KOPT-K1 (cell line): ENCODE data around the gene NEIL3.

Experiments used
- H3K27ac ChIP-seq: fragments of 200-600 bp; sonication (generic); 2 replicates; pipeline ENCODE4 v1.5.1; 2016; ENCODE audit warnings: antibody characterized with exemption, mild to moderate bottlenecking, low read depth, low read length; ENCODE audit not compliant: poor library complexity, severe bottlenecking
- H3K36me3 ChIP-seq: fragments of 200-600 bp; sonication (generic); 2 replicates; pipeline ENCODE4 v1.5.1; 2017; ENCODE audit warnings: antibody characterized with exemption, mild to moderate bottlenecking, low read length, moderate library complexity; ENCODE audit not compliant: insufficient read depth
- H3K9me3 ChIP-seq: fragments of 200-600 bp; sonication (generic); 2 replicates; pipeline ENCODE4 v1.5.1; 2017; ENCODE audit warnings: antibody characterized with exemption, low read length, mild to moderate bottlenecking; ENCODE audit not compliant: insufficient read depth, poor library complexity, severe bottlenecking

Gene NEIL3

GRCh38 chr4:177309522-177310371, at the start of gene NEIL3:
Gene NEIL3 (plus strand): TSS chr4:177309874. CDS start chr4:177309954, 80 bp downstream.
- peak within 1 kb of the TSS; percentile 97 for H3K27ac ChIP-seq
- no peaks in the 10 kb centered on the region for H3K9me3 ChIP-seq
- peaks cover 26% of the 10 kb centered on the region for H3K36me3 ChIP-seq

- no peak overlapping the region for H3K27ac ChIP-seq
- H3K9me3 ChIP-seq, result no peaks in the 10 kb centered on the region
- H3K36me3 ChIP-seq, result no peaks in the 10 kb centered on the region
Measured at GRCh38 chr4:177263818-177264217, 45.9 kb upstream of the NEIL3 start.

- Histone ChIP-seq H3K27ac (no peak overlapping the region), H3K9me3 (no peaks in the 10 kb centered on the region), H3K36me3 (no peaks in the 10 kb centered on the region)
Measured at GRCh38 chr4:177264788-177265422, 44.8 kb upstream of the NEIL3 start.

- no peaks in the 10 kb centered on the region for H3K36me3 ChIP-seq
- no peak overlapping the region for H3K27ac ChIP-seq
- no peaks in the 10 kb centered on the region for H3K9me3 ChIP-seq
Measured at GRCh38 chr4:177265729-177266128, 43.9 kb upstream of the NEIL3 start.

- no peak overlapping the region for H3K27ac ChIP-seq
- H3K9me3 ChIP-seq, result no peaks in the 10 kb centered on the region
- H3K36me3 ChIP-seq, result no peaks in the 10 kb centered on the region
Measured at GRCh38 chr4:177266506-177266905, 43.2 kb upstream of the NEIL3 start.

GRCh38 chr4:177267911-177268310, 41.8 kb upstream of the NEIL3 start:
- no peak overlapping the region for H3K27ac ChIP-seq
- no peaks in the 10 kb centered on the region for H3K9me3 ChIP-seq
- H3K36me3 ChIP-seq, result no peaks in the 10 kb centered on the region

- Histone ChIP-seq H3K36me3 (no peaks in the 10 kb centered on the region), H3K27ac (no peak overlapping the region), H3K9me3 (peaks cover 5% of the 10 kb centered on the region)
Measured at GRCh38 chr4:177271091-177271490, 38.6 kb upstream of the NEIL3 start.

GRCh38 chr4:177271915-177272766, 37.5 kb upstream of the NEIL3 start:
- Histone ChIP-seq H3K27ac (no peak overlapping the region), H3K36me3 (no peaks in the 10 kb centered on the region), H3K9me3 (peaks cover 5% of the 10 kb centered on the region)

- Histone ChIP-seq H3K36me3 (no peaks in the 10 kb centered on the region), H3K9me3 (peaks cover 17% of the 10 kb centered on the region)
Measured at GRCh38 chr4:177275999-177276398, 33.7 kb upstream of the NEIL3 start.

GRCh38 chr4:177281351-177281909, 28.2 kb upstream of the NEIL3 start:
- H3K27ac ChIP-seq, result no peak overlapping the region
- no peaks in the 10 kb centered on the region for H3K36me3 ChIP-seq

More at GRCh38 chr4:177275999-177276398, 33.7 kb upstream of the NEIL3 start:
- no peak overlapping the region for H3K27ac ChIP-seq

GRCh38 chr4:177282284-177282835, 27.3 kb upstream of the NEIL3 start:
- H3K27ac ChIP-seq, result no peak overlapping the region
- H3K36me3 ChIP-seq, result no peaks in the 10 kb centered on the region
- peaks cover 12% of the 10 kb centered on the region for H3K9me3 ChIP-seq

More at GRCh38 chr4:177281351-177281909, 28.2 kb upstream of the NEIL3 start:
- H3K9me3 ChIP-seq, result peaks cover 12% of the 10 kb centered on the region

- peaks cover 10% of the 10 kb centered on the region for H3K9me3 ChIP-seq
- no peak overlapping the region for H3K27ac ChIP-seq
- no peaks in the 10 kb centered on the region for H3K36me3 ChIP-seq
Measured at GRCh38 chr4:177283167-177283566, 26.5 kb upstream of the NEIL3 start.

- Histone ChIP-seq H3K27ac (no peak overlapping the region), H3K9me3 (no peaks in the 10 kb centered on the region), H3K36me3 (no peaks in the 10 kb centered on the region)
Measured at GRCh38 chr4:177285953-177286352, 23.7 kb upstream of the NEIL3 start.

GRCh38 chr4:177287255-177287654, 22.4 kb upstream of the NEIL3 start:
- no peaks in the 10 kb centered on the region for H3K36me3 ChIP-seq
- no peak overlapping the region for H3K27ac ChIP-seq
- H3K9me3 ChIP-seq, result no peaks in the 10 kb centered on the region
